GM23248 (cell line): ENCODE data around the gene BAZ2B. TPM values are rescaled to one million over a fixed set of nuclear protein-coding genes. Genes with fewer than 3 reads are reported as not detected.
A peak's percentile ranks its signal among the peaks of the same experiment; 100 is the strongest.

Experiments
- DNase-seq: peaks from one replicate; pipeline ENCODE4 v3.0.0-alpha.2; 2015
- H2AFZ ChIP-seq: fragments of 200-600 bp; sonication (generic); 2 replicates; pipeline ENCODE4 v1.6.1; 2016; ENCODE audit warnings: antibody characterized with exemption
- H3F3A ChIP-seq: fragments of 200-600 bp; sonication (generic); 2 replicates; pipeline ENCODE4 v1.6.1; 2016; ENCODE audit warnings: mild to moderate bottlenecking, antibody characterized with exemption, mixed run types; ENCODE audit not compliant: insufficient read depth
- H3K27ac ChIP-seq: fragments of 200-600 bp; sonication (generic); 2 replicates; pipeline ENCODE4 v1.5.1; 2016; ENCODE audit warnings: mild to moderate bottlenecking
- H3K27me3 ChIP-seq: fragments of 200-600 bp; sonication (generic); replicated peaks from 2 replicates; pipeline ENCODE4 v1.6.1; 2016; ENCODE audit warnings: mild to moderate bottlenecking; ENCODE audit not compliant: insufficient read depth
- H3K36me3 ChIP-seq: fragments of 200-600 bp; sonication (generic); 2 replicates; pipeline ENCODE4 v1.6.1; 2016; ENCODE audit warnings: low read depth, mild to moderate bottlenecking
- H3K4me1 ChIP-seq: fragments of 200-600 bp; sonication (generic); 2 replicates; pipeline ENCODE4 v1.6.1; 2016; ENCODE audit warnings: mild to moderate bottlenecking; ENCODE audit not compliant: insufficient read depth
- H3K4me2 ChIP-seq: fragments of 200-600 bp; sonication (generic); one replicate; pipeline ENCODE4 v1.6.1; 2016; ENCODE audit warnings: mild to moderate bottlenecking; ENCODE audit not compliant: unreplicated experiment
- H3K4me3 ChIP-seq: fragments of 200-600 bp; sonication (generic); 2 replicates; pipeline ENCODE4 v1.5.1; 2016; ENCODE audit warnings: mild to moderate bottlenecking
- H3K79me2 ChIP-seq: fragments of 200-600 bp; sonication (generic); 2 replicates; pipeline ENCODE4 v1.6.1; 2016; ENCODE audit warnings: mild to moderate bottlenecking; ENCODE audit not compliant: insufficient read depth
- H3K9ac ChIP-seq: fragments of 200-600 bp; sonication (generic); 2 replicates; pipeline ENCODE4 v1.6.1; 2016; ENCODE audit warnings: mild to moderate bottlenecking
- H3K9me2 ChIP-seq: fragments of 200-600 bp; sonication (generic); 2 replicates; pipeline ENCODE4 v1.6.1; 2016; ENCODE audit warnings: mixed run types, mild to moderate bottlenecking, moderate library complexity; ENCODE audit not compliant: insufficient read depth
- H3K9me3 ChIP-seq: fragments of 200-600 bp; sonication (generic); one replicate; pipeline ENCODE4 v1.6.1; 2017; ENCODE audit warnings: low read depth
- H4K20me1 ChIP-seq: fragments of 200-600 bp; sonication (generic); 2 replicates; pipeline ENCODE4 v1.6.0; 2016; ENCODE audit not compliant: insufficient read depth
- EZH2 ChIP-seq: fragments of 200-600 bp; sonication (generic); IDR thresholded peaks from 2 replicates; pipeline ENCODE4 v1.6.1; 2018; ENCODE audit warnings: antibody characterized with exemption, mild to moderate bottlenecking; ENCODE audit not compliant: insufficient read depth, poor library complexity, severe bottlenecking
- EZH2phosphoT487 ChIP-seq: fragments of 200-600 bp; sonication (generic); IDR thresholded peaks from 2 replicates; pipeline ENCODE4 v1.6.1; 2018; ENCODE audit warnings: antibody characterized with exemption, moderate library complexity, mild to moderate bottlenecking, low read depth; ENCODE audit not compliant: insufficient read depth
- WGBS, 2 experiments: methylation state at CpG; one replicate each; pipeline ENCODE4 v1.1.6; 2015 to 2017; ENCODE audit warnings: low lambda C conversion rate in 2 of 2, low coverage in 1 of 2; ENCODE audit errors: missing lambda C conversion rate in 2 of 2; 5-methylcytosine and 5-hydroxymethylcytosine counted together
- in situ Hi-C: fragments of 300-500 bp; cut with MboI; formaldehyde crosslinking; loops from 2 replicates; pipeline ENCODE4 v1.15.0; 2020
- polyA plus RNA-seq: library from polyadenylated mRNA; unstranded; fragments of >200 nt; fragmentation: Nextera tagmentation; extraction: Ambion mirVana; gene quantifications from 2 replicates; pipeline ENCODE4 v1.2.1, GENCODE V29; 2016
- total RNA-seq: library from RNA; depleted of rRNA; stranded (reverse); fragments of >200 nt; shearing (Covaris generic); gene quantifications from 2 replicates; pipeline ENCODE4 v1.2.3, GENCODE V29; 2014

Gene BAZ2B
- total and polyA plus RNA-seq, 2 experiments from 2014 or later, result 17.0 to 20.5 TPM

- no peak for DNase-seq
- no peaks in the 10 kb centered on the region for H3K36me3 ChIP-seq
- H3K27me3 ChIP-seq, result no peaks in the 10 kb centered on the region
- no peak overlapping the region for H3K4me2 ChIP-seq
- WGBS, 2 experiments, result 82 to 83% methylated on average over 3 of the region's 3 CpGs
- in situ Hi-C loops, result no loop called here
- H3K79me2 ChIP-seq, result peaks cover 31% of the 10 kb centered on the region
- H3K4me3 ChIP-seq, result no peak overlapping the region
- no peak overlapping the region for H3K9ac ChIP-seq
- no peaks in the 10 kb centered on the region for H3K9me3 ChIP-seq
- H3F3A ChIP-seq, result no peaks in the 10 kb centered on the region
- H2AFZ ChIP-seq, result no peak overlapping the region
- H4K20me1 ChIP-seq, result no peaks in the 10 kb centered on the region
- TF ChIP-seq EZH2phosphoT487 (no peak), EZH2 (no peak)
- H3K4me1 ChIP-seq, result no peaks in the 10 kb centered on the region
- H3K9me2 ChIP-seq, result no peaks in the 10 kb centered on the region
- H3K27ac ChIP-seq, result no peak overlapping the region
Measured at GRCh38 chr2:159586034-159586433, 30.3 kb downstream of the BAZ2B start.

- in situ Hi-C loops, result no loop called here
- Histone ChIP-seq H3K27ac (no peak overlapping the region), H3K27me3 (no peaks in the 10 kb centered on the region), H3K4me1 (no peaks in the 10 kb centered on the region), H3K79me2 (peaks cover 29% of the 10 kb centered on the region), H4K20me1 (no peaks in the 10 kb centered on the region), H3K4me3 (no peak overlapping the region), H3K4me2 (no peak overlapping the region), H3K9me2 (no peaks in the 10 kb centered on the region), H3K36me3 (no peaks in the 10 kb centered on the region), H3K9me3 (no peaks in the 10 kb centered on the region), H3K9ac (no peak overlapping the region), H3F3A (no peaks in the 10 kb centered on the region), H2AFZ (no peak overlapping the region)
- no peak for DNase-seq
- no peak for TF ChIP-seq EZH2phosphoT487
Measured at GRCh38 chr2:159585622-159586021, 30.7 kb downstream of the BAZ2B start.

- H3K79me2 ChIP-seq, result peaks cover 28% of the 10 kb centered on the region
- H3K9ac ChIP-seq, result no peak overlapping the region
- H2AFZ ChIP-seq, result no peak overlapping the region
- no peaks in the 10 kb centered on the region for H3F3A ChIP-seq
- TF ChIP-seq EZH2 (no peak), EZH2phosphoT487 (no peak)
- 97 to 98% methylated on average over 2 of the region's 2 CpGs for WGBS, 2 experiments
- H3K27ac ChIP-seq, result no peak overlapping the region
- H3K4me2 ChIP-seq, result no peak overlapping the region
- no peaks in the 10 kb centered on the region for H3K27me3 ChIP-seq
- no peak for DNase-seq
- in situ Hi-C loops, result no loop called here
- H3K36me3 ChIP-seq, result no peaks in the 10 kb centered on the region
- no peak overlapping the region for H3K4me3 ChIP-seq
- H3K9me3 ChIP-seq, result no peaks in the 10 kb centered on the region
- H3K9me2 ChIP-seq, result no peaks in the 10 kb centered on the region
- H4K20me1 ChIP-seq, result no peaks in the 10 kb centered on the region
- no peaks in the 10 kb centered on the region for H3K4me1 ChIP-seq
Measured at GRCh38 chr2:159584796-159585195, 31.6 kb downstream of the BAZ2B start.

DNA sequence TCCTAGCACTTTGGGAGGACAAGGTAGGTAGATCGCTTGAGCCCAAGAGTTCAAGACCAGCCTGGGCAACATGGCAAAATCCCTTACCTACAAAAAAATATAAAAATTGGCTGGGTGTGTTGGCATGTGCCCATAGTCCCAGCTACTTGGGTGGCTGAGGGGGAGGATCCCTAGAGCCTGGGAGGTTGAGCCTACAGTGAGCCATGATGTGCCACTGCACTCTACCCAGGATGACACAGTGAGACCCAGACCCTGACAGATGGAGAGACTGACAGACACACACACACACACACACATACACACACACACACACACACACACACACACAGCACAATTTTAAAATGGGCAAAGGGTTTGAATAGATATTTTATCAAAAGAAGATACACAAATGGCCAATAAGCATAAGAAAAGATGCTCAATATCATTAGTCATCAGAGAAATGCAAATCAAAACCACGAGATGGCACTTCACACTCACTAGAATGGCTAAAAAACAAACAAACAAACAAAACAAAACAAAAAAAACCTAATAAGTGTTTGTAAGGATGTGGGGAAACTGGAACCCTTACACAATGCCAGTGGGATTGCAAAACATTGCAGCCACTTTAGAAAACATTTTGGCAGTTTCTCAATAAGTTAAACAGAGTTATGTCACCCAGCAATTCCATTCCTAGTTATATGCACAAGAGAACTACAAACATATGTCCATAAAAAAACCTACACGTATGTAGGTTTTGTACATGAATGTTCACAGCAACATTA, 42.3 kb downstream of the BAZ2B start:
- H3K27me3 ChIP-seq, result no peaks in the 10 kb centered on the region
- peaks cover 5% of the 10 kb centered on the region; the same call in 1 of the 2 replicates for H3K4me1 ChIP-seq
- no peak overlapping the region for H3K4me3 ChIP-seq
- no peak overlapping the region for H3K4me2 ChIP-seq
- H3K27ac ChIP-seq, result no peak overlapping the region
- H3F3A ChIP-seq, result no peaks in the 10 kb centered on the region
- H3K9me2 ChIP-seq, result no peaks in the 10 kb centered on the region
- H2AFZ ChIP-seq, result no peak overlapping the region
- H3K9ac ChIP-seq, result no peak overlapping the region
- H3K9me3 ChIP-seq, result no peaks in the 10 kb centered on the region
- DNase-seq, result peak; percentile 83
- H4K20me1 ChIP-seq, result no peaks in the 10 kb centered on the region; the same call in 1 of the 2 replicates
- WGBS, 2 experiments, result 50 to 51% methylated on average over 3 of the region's 3 CpGs
- no peak for TF ChIP-seq EZH2
- no peak for TF ChIP-seq EZH2phosphoT487
- in situ Hi-C loops, result no loop called here
- no peaks in the 10 kb centered on the region for H3K36me3 ChIP-seq
- peaks cover 62% of the 10 kb centered on the region for H3K79me2 ChIP-seq

DNA sequence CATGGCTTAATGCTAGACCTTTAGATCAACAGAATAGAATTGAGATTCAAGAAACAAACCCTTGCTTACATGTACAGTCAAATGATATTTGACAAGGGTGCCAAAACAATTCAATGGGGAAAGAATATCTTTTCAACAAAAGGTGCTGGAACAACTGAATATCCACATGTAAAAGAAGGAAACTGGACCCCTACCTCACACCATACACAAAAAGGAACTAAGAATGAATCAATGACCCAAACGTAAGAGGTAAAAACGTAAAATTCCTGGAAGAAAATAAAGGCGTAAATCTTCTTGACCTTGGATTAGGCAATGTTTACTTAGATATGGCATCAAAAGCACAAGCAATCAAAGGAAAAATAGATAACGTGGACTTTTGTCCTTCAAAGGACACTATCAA, 43.1 kb downstream of the BAZ2B start:
- Histone ChIP-seq H3K79me2 (peaks cover 54% of the 10 kb centered on the region), H3K27ac (no peak overlapping the region), H3K4me2 (no peak overlapping the region), H3K4me3 (no peak overlapping the region), H3K9ac (no peak overlapping the region), H3K27me3 (no peaks in the 10 kb centered on the region), H3F3A (no peaks in the 10 kb centered on the region), H3K36me3 (no peaks in the 10 kb centered on the region), H3K9me3 (no peaks in the 10 kb centered on the region), H3K4me1 (peaks cover 5% of the 10 kb centered on the region; the same call in 1 of the 2 replicates), H3K9me2 (no peaks in the 10 kb centered on the region), H4K20me1 (no peaks in the 10 kb centered on the region; the same call in 1 of the 2 replicates), H2AFZ (no peak overlapping the region)
- DNase-seq, result no peak
- 96 to 100% methylated on average over 4 of the region's 4 CpGs for WGBS, 2 experiments
- in situ Hi-C loops, result no loop called here
- TF ChIP-seq EZH2, result no peak
- no peak for TF ChIP-seq EZH2phosphoT487
